WI38 (cell line): ENCODE data around the gene FGF6.

Experiments
- H3K4me3 ChIP-seq: 2 replicates; pipeline ENCODE4 v1.5.1; 2011; ENCODE audit warnings: low read depth, mild to moderate bottlenecking, control low read depth, low read length
- CTCF ChIP-seq: IDR thresholded peaks from 2 replicates; pipeline ENCODE4 v1.5.1; 2012; ENCODE audit warnings: low read depth, mild to moderate bottlenecking, control low read depth, low read length

The FGF6 gene

GRCh38 chr12:4387607-4388006 lies 58.0 kb downstream of the FGF6 start:
- H3K4me3 ChIP-seq: no peak overlapping the region

GRCh38 chr12:4386801-4387200 lies 58.8 kb downstream of the FGF6 start:
- H3K4me3 ChIP-seq: no peak overlapping the region
- no peak for TF ChIP-seq CTCF

More at GRCh38 chr12:4387607-4388006, 58.0 kb downstream of the FGF6 start:
- TF ChIP-seq CTCF: no peak
